Mononuclear cell (primary cell): ENCODE results near the gene NBR1. TPM values are rescaled to one million over a fixed set of nuclear protein-coding genes. Genes with fewer than 3 reads are reported as not detected.
"Not testable (repeated sequence)": the region's sequence is repeated elsewhere in the genome, so short reads cannot be mapped to it uniquely, and the experiment has no call there.

Experiments used
- H3K27me3 ChIP-seq: 2 replicates; pipeline ENCODE4 v1.6.0; 2011; ENCODE audit warnings: low read length, control low read depth; ENCODE audit not compliant: insufficient read depth
- H3K4me1 ChIP-seq: 2 replicates; pipeline ENCODE4 v1.5.1; 2011; ENCODE audit warnings: mild to moderate bottlenecking, low read length, control low read depth; ENCODE audit not compliant: insufficient read depth
- H3K4me3 ChIP-seq: 2 replicates; pipeline ENCODE4 v1.5.1; 2011; ENCODE audit warnings: mild to moderate bottlenecking, low read length, moderate library complexity
- H3K9me3 ChIP-seq: 2 replicates; pipeline ENCODE4 v1.5.1; 2011; ENCODE audit warnings: low read depth, mild to moderate bottlenecking, control low read depth, low read length
- total RNA-seq: library from RNA; depleted of rRNA; stranded (reverse); fragments of >200 nt; gene quantifications from one replicate; pipeline ENCODE4 v1.2.3, GENCODE V29; 2012

NBR1 gene, protein sequence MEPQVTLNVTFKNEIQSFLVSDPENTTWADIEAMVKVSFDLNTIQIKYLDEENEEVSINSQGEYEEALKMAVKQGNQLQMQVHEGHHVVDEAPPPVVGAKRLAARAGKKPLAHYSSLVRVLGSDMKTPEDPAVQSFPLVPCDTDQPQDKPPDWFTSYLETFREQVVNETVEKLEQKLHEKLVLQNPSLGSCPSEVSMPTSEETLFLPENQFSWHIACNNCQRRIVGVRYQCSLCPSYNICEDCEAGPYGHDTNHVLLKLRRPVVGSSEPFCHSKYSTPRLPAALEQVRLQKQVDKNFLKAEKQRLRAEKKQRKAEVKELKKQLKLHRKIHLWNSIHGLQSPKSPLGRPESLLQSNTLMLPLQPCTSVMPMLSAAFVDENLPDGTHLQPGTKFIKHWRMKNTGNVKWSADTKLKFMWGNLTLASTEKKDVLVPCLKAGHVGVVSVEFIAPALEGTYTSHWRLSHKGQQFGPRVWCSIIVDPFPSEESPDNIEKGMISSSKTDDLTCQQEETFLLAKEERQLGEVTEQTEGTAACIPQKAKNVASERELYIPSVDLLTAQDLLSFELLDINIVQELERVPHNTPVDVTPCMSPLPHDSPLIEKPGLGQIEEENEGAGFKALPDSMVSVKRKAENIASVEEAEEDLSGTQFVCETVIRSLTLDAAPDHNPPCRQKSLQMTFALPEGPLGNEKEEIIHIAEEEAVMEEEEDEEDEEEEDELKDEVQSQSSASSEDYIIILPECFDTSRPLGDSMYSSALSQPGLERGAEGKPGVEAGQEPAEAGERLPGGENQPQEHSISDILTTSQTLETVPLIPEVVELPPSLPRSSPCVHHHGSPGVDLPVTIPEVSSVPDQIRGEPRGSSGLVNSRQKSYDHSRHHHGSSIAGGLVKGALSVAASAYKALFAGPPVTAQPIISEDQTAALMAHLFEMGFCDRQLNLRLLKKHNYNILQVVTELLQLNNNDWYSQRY
- total RNA-seq = 34.3 TPM

- Histone ChIP-seq H3K4me1 (peaks cover 36% of the 10 kb centered on the region), H3K9me3 (no peaks in the 10 kb centered on the region), H3K4me3 (peak within 1 kb of the TSS; percentile 82), H3K27me3 (no peaks in the 10 kb centered on the region)
These were observed at the start of gene NBR1 for GRCh38 chr17:43170766-43171585. Gene NBR1, plus strand, starts transcription at chr17:43171214. Its CDS starts 4,586 bp downstream, at chr17:43175800.

GRCh38 chr17:43125133-43125966 is 45.7 kb upstream of the NBR1 start, which contains the start of gene BRCA1:
Gene BRCA1, minus strand, starts transcription at chr17:43125364. Its CDS starts 1,268 bp downstream, at chr17:43124096.
- H3K9me3 ChIP-seq = no peaks in the 10 kb centered on the region
- peaks cover 35% of the 10 kb centered on the region for H3K4me1 ChIP-seq
- H3K4me3 ChIP-seq = peak within 1 kb of the TSS; percentile 95
- no peaks in the 10 kb centered on the region for H3K27me3 ChIP-seq

GRCh38 chr17:43125967-43126910 is 44.8 kb upstream of the NBR1 start:
- Histone ChIP-seq H3K9me3 (no peaks in the 10 kb centered on the region), H3K4me3 (peak overlapping the region; percentile 95), H3K27me3 (no peaks in the 10 kb centered on the region), H3K4me1 (peaks cover 35% of the 10 kb centered on the region)

DNA sequence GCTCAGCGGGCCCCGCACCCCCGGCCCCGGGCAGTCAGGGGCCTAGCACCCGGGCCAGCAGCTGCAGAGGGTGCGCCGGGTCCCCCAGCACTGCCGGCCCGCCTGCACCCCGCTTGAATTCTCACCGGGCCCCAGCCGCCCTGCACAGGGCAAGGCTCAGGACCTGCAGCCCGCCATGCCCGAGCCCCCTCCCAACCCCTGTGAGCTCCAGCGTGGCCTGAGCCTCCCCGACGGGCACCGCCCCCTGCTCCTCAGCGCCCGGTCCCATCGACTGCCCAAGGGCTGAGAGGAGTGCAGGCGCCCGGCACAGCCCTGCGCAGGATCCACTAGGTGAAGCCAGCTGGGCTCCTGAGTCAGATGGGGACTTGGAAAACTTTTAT is 44.1 kb upstream of the NBR1 start:
- Histone ChIP-seq H3K4me3 (no peak overlapping the region), H3K27me3 (no peaks in the 10 kb centered on the region), H3K9me3 (no peaks in the 10 kb centered on the region), H3K4me1 (peaks cover 35% of the 10 kb centered on the region)

GRCh38 chr17:43127333-43127876 is 43.6 kb upstream of the NBR1 start:
- H3K4me1 ChIP-seq = peaks cover 35% of the 10 kb centered on the region
- not testable (repeated sequence) for H3K4me3 ChIP-seq, H3K27me3 ChIP-seq, H3K9me3 ChIP-seq

DNA sequence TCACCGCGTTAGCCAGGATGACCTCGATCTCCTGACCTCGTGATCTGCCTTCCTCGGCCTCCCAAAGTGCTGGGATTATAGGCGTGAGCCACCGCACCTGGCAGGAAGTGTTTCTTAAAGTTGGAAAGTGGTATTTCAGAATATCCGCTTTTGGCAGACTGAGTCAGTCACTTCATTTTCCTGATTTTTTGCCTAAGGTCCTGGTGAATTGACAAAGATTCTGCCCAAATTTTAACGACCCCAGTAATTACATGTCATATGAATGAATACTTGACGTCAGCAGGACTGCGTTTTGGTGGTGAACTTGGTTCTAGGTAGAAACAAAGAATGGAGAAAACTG is 41.4 kb upstream of the NBR1 start:
- Histone ChIP-seq H3K9me3 (no peaks in the 10 kb centered on the region), H3K4me3 (no peak overlapping the region), H3K27me3 (no peaks in the 10 kb centered on the region), H3K4me1 (peaks cover 37% of the 10 kb centered on the region)

- Histone ChIP-seq H3K9me3 (no peaks in the 10 kb centered on the region), H3K27me3 (no peaks in the 10 kb centered on the region), H3K4me3 (no peak overlapping the region), H3K4me1 (peaks cover 19% of the 10 kb centered on the region)
These were observed 38.9 kb upstream of the NBR1 start for GRCh38 chr17:43132117-43132516.

DNA sequence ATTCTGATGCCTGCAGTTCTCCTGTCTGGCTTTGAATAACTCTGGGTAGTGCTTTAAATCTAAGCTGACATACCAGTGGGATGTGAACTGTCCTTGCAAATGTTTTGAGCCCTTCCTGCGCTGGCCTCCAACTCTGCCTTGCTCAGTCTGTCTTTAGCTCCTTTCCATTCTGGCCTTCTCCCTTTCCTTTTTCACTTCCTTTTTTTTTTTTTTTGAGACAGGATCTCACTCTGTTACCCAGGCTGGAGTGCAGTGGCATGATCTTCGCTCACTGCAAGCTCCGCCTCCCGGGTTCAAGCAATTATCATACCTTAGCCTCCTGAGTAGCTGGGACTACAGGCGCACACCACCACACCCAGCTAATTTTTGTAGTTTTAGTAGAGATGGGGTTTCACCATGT is 37.6 kb upstream of the NBR1 start:
- H3K4me1 ChIP-seq = peaks cover 19% of the 10 kb centered on the region
- H3K27me3 ChIP-seq, H3K4me3 ChIP-seq: not testable (repeated sequence)

GRCh38 chr17:43134774-43135453 is 36.1 kb upstream of the NBR1 start:
- H3K27me3 ChIP-seq = no peaks in the 10 kb centered on the region
- no peaks in the 10 kb centered on the region for H3K9me3 ChIP-seq
- H3K4me3 ChIP-seq = no peak overlapping the region
- peaks cover 10% of the 10 kb centered on the region for H3K4me1 ChIP-seq

More for the DNA sequence above, 37.6 kb upstream of the NBR1 start:
- not testable (repeated sequence) for H3K9me3 ChIP-seq

DNA sequence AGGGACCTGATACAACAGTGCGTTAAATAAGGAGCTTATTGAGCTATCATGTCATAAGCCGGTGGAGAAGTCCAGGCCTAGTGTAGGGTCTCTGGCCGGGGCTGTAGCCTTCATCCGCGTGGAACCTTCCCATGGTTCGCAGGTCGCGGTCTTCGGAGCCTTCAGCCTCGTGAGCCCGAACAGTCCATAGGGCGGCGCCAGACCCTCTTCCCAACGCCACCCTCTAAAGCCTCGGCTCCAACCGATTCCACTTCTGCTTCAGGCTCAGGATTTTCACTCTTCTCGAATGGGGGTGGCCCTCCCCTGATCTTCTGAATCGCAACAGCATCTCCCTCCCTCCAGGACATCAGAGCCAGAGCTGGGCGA is 35.6 kb upstream of the NBR1 start:
- Histone ChIP-seq H3K27me3 (no peaks in the 10 kb centered on the region), H3K9me3 (no peaks in the 10 kb centered on the region), H3K4me3 (no peak overlapping the region), H3K4me1 (peaks cover 15% of the 10 kb centered on the region)

DNA sequence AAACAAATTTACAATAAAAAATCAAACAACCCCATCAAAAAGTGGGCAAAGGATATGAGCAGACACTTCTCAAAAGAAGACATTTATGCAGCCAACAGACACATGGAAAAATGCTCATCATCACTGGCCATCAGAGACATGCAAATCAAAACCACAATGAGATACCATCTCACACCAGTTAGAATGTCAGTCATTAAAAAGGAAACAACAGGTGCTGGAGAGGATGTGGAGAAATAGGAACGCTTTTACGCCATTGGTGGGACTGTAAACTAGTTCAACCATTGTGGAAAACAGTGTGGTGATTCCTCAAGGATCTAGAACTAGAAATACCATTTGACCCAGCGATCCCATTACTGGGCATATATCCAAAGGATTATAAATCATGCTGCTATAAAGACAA is 34.4 kb upstream of the NBR1 start:
- peaks cover 21% of the 10 kb centered on the region for H3K4me1 ChIP-seq
- H3K27me3 ChIP-seq, H3K9me3 ChIP-seq, H3K4me3 ChIP-seq: not testable (repeated sequence)

GRCh38 chr17:43138531-43138930 is 32.5 kb upstream of the NBR1 start:
- H3K4me3 ChIP-seq, H3K9me3 ChIP-seq, H3K27me3 ChIP-seq: not testable (repeated sequence)
- H3K4me1 ChIP-seq = peaks cover 15% of the 10 kb centered on the region
